Islet of Langerhans (tissue), 1 donor: ENCODE measurements around the gene CCDC13.
A peak's percentile ranks its signal among the peaks of the same experiment; 100 is the strongest.
"Not testable (repeated sequence)": the region's sequence is repeated elsewhere in the genome, so short reads cannot be mapped to it uniquely, and the experiment has no call there.

Source experiments
- FAIRE-seq: peaks from one replicate; lab custom pipeline; 2011; peaks lifted over from hg19 to GRCh38; lab: Jason Lieb, UNC

The CCDC13 gene

GRCh38 chr3:42772670-42773408, at the start of gene CCDC13:
Gene CCDC13, minus strand, starts transcription at chr3:42773253. Its CDS starts 14,908 bp downstream, at chr3:42758345.
- FAIRE-seq: peak; percentile 68

- FAIRE-seq: no peak
These were observed 49.8 kb upstream of the CCDC13 start for GRCh38 chr3:42822828-42823227.

- FAIRE-seq: no peak
These were observed 47.6 kb upstream of the CCDC13 start for GRCh38 chr3:42820746-42821051.

DNA sequence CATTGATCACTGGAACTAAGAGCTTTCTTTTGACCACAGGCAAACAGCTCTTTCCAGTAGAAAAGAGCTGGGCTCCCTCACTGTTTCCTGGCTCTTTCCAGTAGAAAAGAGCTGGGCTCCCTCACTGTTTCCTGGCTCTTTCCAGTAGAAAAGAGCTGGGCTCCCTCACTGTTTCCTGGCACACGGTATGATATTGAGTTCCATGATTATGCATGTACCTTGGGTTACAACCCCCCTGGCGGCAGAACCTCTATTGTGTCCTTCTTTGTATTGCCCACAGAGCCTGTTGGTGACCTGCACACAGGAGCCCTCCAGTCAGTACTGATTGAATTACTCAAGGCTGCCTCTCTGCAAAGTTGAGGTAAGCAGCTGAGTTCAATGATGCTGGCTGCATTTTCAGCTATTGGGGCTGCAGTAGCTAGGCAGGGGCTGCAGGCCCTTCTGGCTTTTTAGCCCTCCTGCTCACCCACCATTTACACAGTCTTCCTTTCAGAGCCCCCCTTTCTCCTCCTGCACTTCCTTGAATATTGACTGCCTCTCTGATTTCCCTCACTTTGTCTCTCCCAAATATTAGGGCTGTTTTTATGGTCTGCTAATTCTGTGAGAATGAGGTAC, 46.4 kb upstream of the CCDC13 start:
- no peak for FAIRE-seq

DNA sequence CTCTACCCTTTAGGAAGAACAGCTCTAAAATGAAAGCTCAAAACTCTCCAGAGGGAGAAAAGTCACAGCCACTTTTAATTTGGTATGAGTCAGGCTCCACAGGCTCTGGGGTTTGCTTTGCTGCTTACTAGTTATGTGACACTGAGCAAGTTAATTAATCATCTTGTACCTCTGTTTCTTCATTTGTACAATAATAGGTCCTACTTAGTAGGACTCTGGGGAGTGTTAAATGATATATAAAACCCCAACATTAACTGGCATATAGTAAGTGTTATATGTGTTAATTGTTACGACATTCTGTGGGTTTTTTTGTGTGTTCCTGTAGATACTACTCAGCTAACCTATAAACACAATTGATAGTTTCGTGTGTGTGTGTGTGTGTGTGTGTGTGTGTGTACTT, 42.8 kb upstream of the CCDC13 start:
- no peak for FAIRE-seq

DNA sequence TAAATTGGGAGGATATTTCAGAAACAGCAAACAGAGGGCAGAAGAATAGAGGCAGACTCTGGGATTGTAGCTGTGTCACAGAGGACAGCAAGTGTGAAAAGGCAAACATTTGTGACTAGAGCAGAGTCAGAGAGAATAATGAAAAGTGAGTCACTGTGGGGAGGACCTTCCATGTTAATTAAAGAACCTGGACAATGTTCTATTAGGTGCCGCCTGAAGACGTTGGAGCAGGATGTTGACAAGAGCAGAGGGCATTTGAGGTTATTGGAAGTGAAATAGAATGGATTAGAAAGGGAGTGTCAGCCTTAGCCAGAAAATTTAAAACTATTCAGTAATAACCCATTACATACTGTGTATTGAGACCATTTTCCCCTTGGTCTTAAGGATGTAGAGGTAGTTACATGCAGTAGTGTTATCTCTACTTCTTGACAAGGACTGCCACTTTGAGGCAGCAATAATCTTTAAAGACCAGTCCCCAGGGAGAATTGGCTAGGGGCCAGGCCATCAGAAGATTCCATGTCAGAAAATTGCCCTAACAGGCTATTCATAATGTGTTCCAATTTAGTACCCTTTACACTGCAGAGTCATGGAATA, 42.0 kb upstream of the CCDC13 start:
- no peak for FAIRE-seq

DNA sequence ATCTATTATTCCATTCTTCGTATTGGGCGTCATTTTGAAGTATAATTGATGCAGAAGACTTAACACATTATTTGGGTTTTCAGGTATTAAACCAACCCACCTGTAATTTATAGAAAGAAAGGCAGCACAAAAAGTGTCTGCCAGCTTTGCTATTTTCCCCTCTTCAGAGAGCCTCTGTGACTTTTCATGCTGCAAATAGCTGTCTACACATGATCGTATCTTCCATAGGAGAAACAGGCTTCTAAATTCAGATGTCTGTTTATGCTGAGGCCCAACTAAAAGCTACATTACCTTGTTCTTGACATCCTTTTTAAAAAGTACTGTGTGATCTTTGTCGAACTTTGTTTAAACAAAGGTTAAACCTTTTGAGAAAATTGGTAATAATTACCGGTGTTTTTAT, 41.2 kb upstream of the CCDC13 start:
- FAIRE-seq: no peak

DNA sequence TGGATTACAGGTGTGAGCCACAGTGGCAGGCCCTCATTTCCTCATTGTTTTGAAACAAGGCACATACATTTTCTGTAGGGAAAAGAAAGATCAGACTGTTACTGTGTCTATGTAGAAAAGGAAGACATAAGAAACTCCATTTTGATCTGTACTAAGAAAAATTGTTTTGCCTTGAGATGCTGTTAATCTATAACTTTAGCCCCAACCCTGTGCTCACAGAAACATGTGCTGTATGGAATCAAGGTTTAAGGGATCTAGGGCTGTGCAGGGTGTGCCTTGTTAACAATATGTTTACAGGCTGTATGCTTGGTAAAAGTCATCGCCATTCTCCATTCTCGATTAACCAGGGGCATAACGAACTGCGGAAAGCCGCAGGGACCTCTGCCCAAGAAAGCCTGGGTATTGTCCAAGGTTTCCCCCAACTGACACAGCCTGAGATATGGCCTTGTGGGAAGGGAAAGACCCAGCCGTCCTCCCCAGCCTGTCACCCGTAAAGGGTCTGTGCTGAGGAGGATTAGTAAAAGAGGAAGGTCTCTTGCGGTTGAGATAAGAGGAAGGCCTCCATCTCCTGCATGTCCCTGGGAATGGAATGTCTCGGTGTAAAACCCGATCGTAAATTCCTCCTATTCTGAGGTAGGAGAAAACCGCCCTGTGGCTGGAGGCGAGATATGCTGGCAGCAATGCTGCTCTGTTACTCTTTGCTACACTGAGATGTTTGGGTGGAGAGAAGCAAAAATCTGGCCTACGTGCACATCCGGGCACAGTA, 38.2 kb upstream of the CCDC13 start:
- not testable (repeated sequence) for FAIRE-seq

GRCh38 chr3:42810706-42811105, 37.7 kb upstream of the CCDC13 start:
- FAIRE-seq: not testable (repeated sequence)

DNA sequence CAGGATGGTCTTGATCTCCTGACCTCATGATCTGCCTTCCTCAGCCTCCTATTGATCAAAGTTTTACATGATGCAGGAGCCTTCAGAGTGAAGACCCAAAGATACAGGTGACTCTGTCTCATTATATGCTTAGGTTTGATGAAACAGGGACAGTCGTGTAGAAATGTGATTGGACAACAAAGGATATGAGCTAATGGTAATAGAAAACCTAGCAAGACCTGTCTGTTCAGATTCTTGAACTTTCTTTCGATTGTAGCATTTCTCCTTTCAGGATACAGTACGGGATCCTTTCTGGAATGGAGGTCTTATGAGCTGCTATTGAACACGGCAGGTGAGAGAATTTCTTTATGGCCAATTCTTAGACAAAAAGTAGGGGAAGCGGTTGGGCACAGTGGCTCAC, 36.1 kb upstream of the CCDC13 start, which contains the start of gene ACKR2:
Gene ACKR2 (plus strand): TSS at position 244 of the 400 bp plus-strand sequence. CDS start 55,058 bp downstream, outside the sequence.
- FAIRE-seq: no peak

DNA sequence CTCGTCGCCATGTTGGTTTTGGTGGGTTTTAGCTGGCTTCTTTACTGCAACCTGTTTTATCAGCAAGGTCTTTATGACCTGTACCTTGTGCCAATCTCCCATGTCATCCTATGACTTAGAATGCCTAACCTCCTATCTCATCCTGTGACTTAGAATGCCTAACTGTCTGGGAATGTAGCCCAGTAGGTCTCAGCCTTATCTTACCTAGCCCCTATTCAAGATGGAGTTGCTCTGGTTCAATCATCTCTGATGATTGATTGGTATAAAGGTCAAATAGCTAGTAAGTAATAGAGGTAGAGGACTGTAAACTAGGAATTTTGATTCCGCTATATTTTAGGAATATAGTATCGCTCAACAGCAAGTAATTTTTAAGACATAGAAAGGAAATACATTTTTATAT, 34.9 kb upstream of the CCDC13 start:
- FAIRE-seq: no peak

DNA sequence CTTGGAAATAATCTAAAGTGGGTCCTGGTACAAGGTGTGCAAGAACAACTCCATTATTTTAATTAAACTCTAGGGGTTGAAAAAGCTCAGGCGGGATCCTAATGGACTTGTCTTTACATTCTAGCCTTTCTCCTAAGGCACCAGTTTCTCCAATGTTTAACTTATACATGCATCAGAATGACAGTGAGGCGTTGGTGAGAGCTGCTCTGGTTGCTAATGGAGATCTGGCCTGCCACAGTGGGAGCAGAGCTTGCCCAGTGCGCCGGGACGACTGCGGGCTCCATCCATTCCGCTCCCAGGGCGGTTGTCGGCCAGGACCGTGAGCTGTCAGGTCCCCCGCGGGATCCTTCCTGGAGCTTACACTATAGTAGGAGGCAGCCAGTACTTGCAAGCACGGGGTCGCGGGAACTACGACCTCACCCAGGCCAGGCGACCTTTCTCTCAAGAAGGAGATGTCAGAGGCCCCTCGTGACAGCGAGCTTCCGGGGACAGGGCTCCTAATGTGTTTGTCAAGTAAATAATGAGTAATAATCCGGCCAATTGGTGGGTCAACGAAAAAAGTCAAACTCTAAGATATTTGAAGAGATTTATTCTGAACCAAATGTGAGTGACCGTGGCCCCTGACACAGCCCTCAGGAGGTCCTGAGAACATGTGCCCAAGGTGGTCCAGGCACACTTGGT, 32.2 kb upstream of the CCDC13 start:
- FAIRE-seq: no peak

- no peak for FAIRE-seq
These were observed 31.7 kb upstream of the CCDC13 start for GRCh38 chr3:42804831-42805132.

DNA sequence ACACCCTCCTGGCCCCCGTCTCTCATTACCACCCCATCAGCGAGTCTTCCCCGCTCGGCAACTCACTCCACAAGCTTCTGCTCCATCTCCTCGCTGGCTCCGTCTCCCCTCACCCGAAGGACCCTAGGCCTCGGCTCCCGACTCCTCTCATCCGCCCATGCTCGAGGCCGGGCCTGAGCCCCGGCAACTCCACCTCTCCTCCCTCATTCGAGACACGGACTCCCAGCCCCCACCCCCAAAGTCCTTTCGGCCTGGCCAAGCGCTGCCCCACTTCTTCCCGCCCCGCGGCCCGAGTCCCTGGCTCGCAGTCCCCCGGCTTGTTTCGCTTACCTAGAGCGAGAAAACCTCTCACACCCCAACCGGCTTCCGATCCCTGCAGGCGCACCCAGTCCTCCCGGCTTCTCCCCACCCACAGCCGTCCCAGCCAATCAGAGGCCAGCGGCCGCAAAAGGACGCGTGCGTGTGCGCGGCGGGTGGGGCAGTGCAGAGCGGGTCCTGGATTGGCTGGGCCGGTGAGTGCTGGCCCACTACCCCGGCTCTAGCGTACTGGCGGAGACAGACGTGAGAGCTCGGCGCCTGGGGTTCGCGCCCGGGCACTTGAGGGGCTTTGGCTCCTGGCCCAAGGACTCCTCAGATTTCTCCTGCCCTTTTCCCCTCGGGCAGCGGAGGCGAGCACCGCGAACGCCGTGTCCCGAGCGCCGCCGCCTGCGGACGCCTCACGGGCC, 31.2 kb upstream of the CCDC13 start, which contains the start of gene HIGD1A:
Gene HIGD1A (minus strand): TSS at position 385 of the 725 bp plus-strand sequence. CDS start 10,237 bp downstream, outside the sequence.
- no peak for FAIRE-seq

DNA sequence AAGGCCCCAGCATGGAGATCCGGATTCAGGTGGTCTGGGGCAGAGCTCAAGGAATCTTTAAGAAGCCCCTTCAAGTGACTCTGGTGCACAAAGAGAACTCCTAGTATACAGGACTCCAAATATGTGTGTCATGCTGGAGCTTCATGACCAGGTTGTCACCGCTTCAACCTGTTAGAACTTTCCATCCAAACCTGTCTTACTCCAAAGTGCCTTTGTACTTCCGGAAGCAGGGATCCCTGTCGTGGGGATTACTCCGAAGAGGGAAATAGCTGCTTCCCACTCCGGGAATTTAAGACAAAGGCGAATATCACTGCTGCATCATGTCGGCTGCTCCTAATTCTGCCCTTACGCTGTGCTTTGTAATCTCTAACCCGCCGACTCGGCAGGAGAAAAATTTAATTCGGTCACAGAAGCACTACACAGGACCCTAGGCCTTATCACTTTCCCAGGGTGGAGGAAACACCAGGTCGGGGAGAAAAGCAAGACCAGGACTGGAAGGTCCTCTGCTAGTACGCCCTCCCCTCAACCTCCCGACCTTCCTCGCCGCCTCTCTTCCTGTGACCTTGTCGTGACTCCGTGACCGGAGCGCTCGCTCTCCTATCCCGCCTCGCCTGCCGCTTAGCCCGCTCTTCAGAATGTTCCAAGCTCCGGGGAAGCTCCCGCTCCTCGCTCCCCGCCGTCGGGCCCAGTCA, 30.5 kb upstream of the CCDC13 start:
- no peak for FAIRE-seq

DNA sequence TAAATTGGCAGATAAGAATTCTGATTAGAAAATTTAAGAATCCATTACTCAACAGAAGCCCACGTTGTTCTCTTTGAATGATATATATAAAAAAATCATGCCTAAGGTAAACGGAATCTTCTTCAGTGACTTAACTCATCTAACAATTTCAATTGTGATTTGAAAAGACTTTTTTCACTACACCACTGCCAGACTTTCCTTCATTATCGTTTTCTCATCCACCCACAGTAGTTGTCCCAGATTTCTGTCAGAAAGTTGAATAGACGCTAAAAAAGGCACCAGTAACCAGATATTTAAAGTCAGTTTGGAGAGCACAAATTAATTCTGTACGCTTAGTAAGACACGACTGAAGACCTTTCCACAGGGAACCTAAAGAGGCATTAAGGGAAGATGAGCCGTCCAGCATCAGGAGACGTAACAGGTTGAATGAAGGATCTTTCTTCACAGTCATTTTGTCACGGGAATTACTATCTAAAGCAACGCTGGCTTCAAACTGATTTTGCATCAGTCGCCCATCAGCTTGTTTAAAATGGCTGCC, 29.9 kb upstream of the CCDC13 start:
- FAIRE-seq: no peak

DNA sequence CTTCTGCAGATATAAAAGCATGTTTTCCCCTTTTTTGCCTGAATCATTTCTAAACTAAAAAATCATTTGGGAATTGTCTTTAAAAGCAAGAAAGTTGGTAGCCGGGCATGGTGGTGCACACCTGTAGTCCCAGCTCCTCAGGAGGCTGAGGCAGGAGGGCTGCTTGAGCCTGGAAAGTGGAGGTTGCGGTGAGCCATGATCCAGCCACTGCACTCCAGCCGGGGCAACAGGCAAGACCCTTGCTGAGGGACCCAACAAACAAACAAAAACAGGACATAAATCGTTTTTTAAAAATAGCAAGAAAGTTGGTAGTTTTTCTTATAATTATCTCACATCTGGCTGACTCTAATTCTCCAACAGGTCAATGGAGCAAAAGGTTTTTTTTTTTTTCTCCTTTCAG, 28.7 kb upstream of the CCDC13 start:
- FAIRE-seq: no peak

DNA sequence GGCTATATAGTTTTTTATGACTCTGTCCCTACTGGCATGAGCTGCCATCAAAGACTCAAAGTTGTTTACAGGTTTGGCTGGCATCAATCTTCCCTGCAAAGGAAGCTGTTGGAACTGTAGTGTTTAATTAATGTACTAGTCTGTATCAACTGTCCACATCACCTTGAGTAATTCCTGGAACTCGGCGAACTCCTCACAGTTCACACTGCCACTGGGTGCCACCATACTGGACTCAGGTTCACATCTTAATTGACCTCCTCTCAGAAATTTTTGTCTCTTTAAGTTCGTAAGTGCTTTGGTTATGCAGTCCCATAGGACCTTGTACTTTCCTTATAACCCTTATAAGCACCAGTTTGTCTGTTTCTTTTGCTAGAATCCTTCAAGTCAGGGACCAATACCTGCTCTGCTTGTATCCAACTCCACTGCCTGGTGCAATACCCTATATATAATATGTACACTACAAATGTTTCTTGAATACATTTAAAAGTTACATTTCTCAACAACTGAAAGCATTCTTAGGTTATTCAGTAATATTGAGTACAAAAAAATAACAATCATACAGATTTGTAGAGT, 28.1 kb upstream of the CCDC13 start:
- no peak for FAIRE-seq

- FAIRE-seq: no peak
These were observed 27.2 kb upstream of the CCDC13 start for GRCh38 chr3:42800251-42800650.

GRCh38 chr3:42799376-42799775, 26.3 kb upstream of the CCDC13 start:
- no peak for FAIRE-seq
